ENCODE measurements around the gene CLEC16A. TPM values are rescaled to one million over a fixed set of nuclear protein-coding genes. Genes with fewer than 3 reads are reported as not detected.
A peak's percentile ranks its signal among the peaks of the same experiment; 100 is the strongest.

The CLEC16A gene
- polyA plus RNA-seq, 1 experiment, result 11.9 TPM

DNA sequence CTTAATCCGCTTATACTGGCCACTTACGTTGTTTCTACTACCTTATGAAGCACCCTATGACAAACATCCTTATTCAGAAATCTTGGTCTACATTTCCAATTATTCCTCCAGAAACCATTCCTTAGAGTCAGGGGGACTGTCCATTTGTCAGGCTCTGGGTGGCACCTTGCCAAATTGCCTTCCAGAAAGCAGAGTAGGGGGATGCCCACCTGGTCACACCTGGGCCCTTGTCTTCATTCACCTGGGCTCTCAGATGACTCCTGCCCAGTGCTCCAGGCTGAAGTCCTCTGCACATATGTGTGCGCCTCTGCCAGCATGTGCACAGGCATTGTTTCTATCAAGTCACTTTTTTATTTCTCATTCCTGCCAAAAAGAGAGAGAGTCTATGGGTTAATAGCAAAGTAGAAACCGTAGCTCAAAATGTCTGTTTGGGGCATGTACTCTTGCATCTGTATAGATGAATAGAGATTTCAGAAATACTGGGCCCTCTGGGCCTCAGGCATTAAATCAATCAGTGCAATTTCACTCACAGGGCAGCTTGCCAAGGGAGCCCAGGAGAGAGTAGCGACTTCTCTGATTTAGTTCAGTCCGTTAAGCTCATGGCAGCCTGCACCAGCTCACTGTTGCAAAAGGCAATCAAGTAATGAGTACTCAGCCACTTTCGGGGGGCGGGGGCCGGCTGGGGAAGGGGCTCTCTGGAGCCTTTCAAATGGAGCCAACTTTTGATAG is 207.0 kb downstream of the CLEC16A start:
- ChIA-PET POLR2A (no interaction called here), CTCF (no interaction called here)
- no peak overlapping the region for H3K27ac ChIP-seq (ENCODE audit: low read depth, low read length)
- no peak overlapping the region for H3K4me3 ChIP-seq (ENCODE audit: low read depth, low read length)
- TF ChIP-seq, protein P1, sequence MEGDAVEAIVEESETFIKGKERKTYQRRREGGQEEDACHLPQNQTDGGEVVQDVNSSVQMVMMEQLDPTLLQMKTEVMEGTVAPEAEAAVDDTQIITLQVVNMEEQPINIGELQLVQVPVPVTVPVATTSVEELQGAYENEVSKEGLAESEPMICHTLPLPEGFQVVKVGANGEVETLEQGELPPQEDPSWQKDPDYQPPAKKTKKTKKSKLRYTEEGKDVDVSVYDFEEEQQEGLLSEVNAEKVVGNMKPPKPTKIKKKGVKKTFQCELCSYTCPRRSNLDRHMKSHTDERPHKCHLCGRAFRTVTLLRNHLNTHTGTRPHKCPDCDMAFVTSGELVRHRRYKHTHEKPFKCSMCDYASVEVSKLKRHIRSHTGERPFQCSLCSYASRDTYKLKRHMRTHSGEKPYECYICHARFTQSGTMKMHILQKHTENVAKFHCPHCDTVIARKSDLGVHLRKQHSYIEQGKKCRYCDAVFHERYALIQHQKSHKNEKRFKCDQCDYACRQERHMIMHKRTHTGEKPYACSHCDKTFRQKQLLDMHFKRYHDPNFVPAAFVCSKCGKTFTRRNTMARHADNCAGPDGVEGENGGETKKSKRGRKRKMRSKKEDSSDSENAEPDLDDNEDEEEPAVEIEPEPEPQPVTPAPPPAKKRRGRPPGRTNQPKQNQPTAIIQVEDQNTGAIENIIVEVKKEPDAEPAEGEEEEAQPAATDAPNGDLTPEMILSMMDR (IDR thresholded peaks at IDR 0.05; ENCODE audit: low read depth, low read length), result no peak
- no peaks in the 10 kb centered on the region for H3K27me3 ChIP-seq (ENCODE audit: control insufficient read depth, insufficient read depth, low read length)
- DNase-seq (ENCODE audit: low read depth, low spot score), result no peak
- no peaks in the 10 kb centered on the region; the same call in 1 of the 2 replicates for H3K9me3 ChIP-seq (ENCODE audit: control insufficient read depth, insufficient read depth, low read length)

DNA sequence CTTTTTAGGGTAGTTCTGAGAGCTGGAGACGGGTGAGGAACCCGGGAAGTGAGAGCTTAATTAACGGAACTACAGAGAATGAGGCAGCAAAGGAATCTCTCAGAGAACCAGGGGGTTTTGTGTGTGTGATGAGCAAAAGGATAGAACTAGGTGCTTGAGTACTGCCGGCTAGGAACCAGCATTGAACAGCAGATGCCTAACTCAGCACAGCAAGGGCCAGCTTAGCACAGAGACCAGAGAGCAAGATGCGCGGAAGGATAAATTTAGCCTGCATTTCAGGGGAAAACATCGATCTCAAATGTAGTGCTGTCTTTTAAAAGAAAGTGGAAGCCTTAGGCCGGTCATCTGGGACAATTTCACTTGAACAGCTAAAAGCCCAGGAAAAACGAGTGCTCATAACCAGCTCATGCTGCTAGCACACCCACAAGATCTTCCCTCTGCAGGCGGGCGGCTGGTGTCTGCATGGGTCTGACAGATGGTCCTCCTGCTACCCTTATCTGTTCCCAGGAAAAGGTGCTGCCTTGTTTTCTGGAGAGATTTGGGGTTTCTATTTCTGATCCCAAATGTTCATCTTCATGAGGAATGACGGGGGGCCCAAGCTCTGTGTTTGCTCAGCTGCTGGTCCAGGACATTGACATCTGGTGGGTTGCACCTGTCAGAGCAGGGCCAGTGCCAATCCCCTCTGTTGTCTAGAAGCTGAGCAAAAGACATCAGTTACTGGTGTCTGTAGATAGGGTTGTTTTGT is 207.7 kb downstream of the CLEC16A start:
- ChIA-PET POLR2A (no interaction called here), CTCF (no interaction called here)
- no peak for DNase-seq (ENCODE audit: low read depth, low spot score)
- TF ChIP-seq, protein P1 (IDR thresholded peaks at IDR 0.05; ENCODE audit: low read depth, low read length), result no peak
- H3K4me3 ChIP-seq (ENCODE audit: low read depth, low read length), result no peak overlapping the region
- no peak overlapping the region for H3K27ac ChIP-seq (ENCODE audit: low read depth, low read length)
- no peaks in the 10 kb centered on the region for H3K27me3 ChIP-seq (ENCODE audit: control insufficient read depth, insufficient read depth, low read length)
- H3K9me3 ChIP-seq (ENCODE audit: control insufficient read depth, insufficient read depth, low read length), result no peaks in the 10 kb centered on the region; the same call in 1 of the 2 replicates

DNA sequence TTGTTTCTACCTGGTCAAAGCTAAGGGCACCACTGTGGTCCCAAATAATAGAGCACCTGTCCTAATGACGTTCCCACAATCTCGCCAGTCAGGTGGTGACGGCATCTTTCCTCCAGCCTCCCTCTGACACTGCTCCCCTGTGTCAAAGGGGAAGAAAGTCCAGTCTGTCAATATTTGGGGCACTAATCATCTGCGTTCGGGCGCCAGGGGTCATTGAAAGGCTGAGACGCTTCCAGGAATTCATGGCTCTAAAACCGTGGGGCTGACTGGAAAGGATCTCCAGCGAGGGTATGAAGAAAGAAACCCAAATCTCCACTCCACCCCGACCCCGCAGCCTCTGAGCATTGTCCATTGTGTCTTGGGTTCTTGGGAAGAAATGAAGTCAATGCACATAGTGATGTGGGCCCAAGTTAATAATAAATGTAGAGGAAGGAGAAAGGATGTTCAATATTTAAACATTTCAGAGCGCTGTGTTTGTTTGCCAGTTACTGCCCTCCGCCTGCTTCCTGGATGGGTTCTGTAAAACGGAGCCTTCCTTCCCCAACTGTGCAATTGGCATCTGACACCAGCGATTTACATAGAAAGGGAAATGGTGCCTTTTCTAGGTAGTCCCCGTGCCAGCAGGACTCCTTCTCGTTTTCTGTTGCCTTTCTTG is 208.4 kb downstream of the CLEC16A start:
- no peaks in the 10 kb centered on the region for H3K27me3 ChIP-seq (ENCODE audit: control insufficient read depth, insufficient read depth, low read length)
- no peak overlapping the region for H3K4me3 ChIP-seq (ENCODE audit: low read depth, low read length)
- CTCF ChIA-PET, result no interaction called here
- POLR2A ChIA-PET, result no interaction called here
- no peak for DNase-seq (ENCODE audit: low read depth, low spot score)
- no peak overlapping the region for H3K27ac ChIP-seq (ENCODE audit: low read depth, low read length)
- TF ChIP-seq, protein P1 (IDR thresholded peaks at IDR 0.05; ENCODE audit: low read depth, low read length), result no peak
- no peaks in the 10 kb centered on the region; the same call in 1 of the 2 replicates for H3K9me3 ChIP-seq (ENCODE audit: control insufficient read depth, insufficient read depth, low read length)

DNA sequence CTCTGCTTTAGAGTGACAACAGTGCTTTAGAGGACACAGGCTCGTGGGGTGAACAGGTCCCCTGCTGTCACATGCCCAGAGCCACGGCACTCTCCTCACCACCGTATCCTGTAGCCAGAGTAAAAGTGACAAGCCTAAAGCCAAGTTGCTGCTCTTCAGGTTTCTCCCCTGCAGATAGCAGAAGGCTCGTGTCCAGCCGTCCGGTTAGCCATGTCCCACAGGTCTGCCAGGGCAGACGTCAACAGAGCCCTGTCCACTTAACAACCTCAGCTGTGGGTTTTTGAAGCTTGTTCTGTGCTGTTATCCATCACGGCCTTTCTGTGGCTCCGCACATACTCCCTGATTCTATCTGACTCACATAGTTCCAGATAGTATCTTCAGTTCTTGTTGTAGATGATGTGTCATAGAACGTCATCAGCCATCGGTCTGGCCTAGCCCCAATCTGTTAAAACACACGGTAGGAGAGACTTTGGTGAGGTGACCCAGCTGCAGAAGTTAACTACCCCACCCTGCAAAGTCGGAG is 211.0 kb downstream of the CLEC16A start:
- TF ChIP-seq, protein P1 (IDR thresholded peaks at IDR 0.05; ENCODE audit: low read depth, low read length), result no peak
- DNase-seq (ENCODE audit: low read depth, low spot score), result peak; percentile 63
- Histone ChIP-seq H3K9me3 (ENCODE audit: control insufficient read depth, insufficient read depth, low read length) (peaks cover 4% of the 10 kb centered on the region), H3K27me3 (ENCODE audit: control insufficient read depth, insufficient read depth, low read length) (no peaks in the 10 kb centered on the region), H3K4me3 (ENCODE audit: low read depth, low read length) (no peak overlapping the region), H3K27ac (ENCODE audit: low read depth, low read length) (peak overlapping the region; percentile 57)
- CTCF ChIA-PET, result no interaction called here
- POLR2A ChIA-PET, result no interaction called here
